Gastrocnemius medialis (tissue), 4 donors: Measurements from ENCODE around the gene TNC. TPM values are rescaled to one million over a fixed set of nuclear protein-coding genes. Genes with fewer than 3 reads are reported as not detected.

Experiments used
- ATAC-seq, 2 donors: fragments of 150-250 bp; one replicate each; pipeline ENCODE4 v1.9.1; 2016
- DNase-seq, 2 donors: peaks; one replicate each; pipeline ENCODE4 v3.0.0-alpha.2; 2019
- H3K27ac ChIP-seq, 4 donors: fragments of 200-600 bp; sonication (generic); 1 replicate in 1 of 4; 2 replicates in 3 of 4; pipeline ENCODE4 v1.5.1; 2016 to 2018; ENCODE audit warnings: mild to moderate bottlenecking in 2 of 4, moderate library complexity in 1 of 4
- H3K27me3 ChIP-seq, 3 donors: fragments of 200-600 bp; sonication (generic) in 2 of 3; 1 replicate in 1 of 3; 2 replicates in 2 of 3; pipeline versions ENCODE4 v1.5.1 to v1.6.0; 2016 to 2019; ENCODE audit warnings: mild to moderate bottlenecking in 1 of 3, moderate library complexity in 1 of 3
- H3K36me3 ChIP-seq, 2 donors: fragments of 200-600 bp; sonication (generic) in 1 of 2; one replicate each; pipeline ENCODE4 v1.5.1; 2017 to 2018
- H3K4me1 ChIP-seq, 2 donors: fragments of 200-600 bp; sonication (generic) in 1 of 2; one replicate each; pipeline ENCODE4 v1.5.1; 2016 to 2017; ENCODE audit warnings: mild to moderate bottlenecking in 2 of 2
- H3K4me3 ChIP-seq, 4 donors: fragments of 200-600 bp; sonication (generic) in 3 of 4; 1 replicate in 1 of 4; 2 replicates in 3 of 4; pipeline ENCODE4 v1.5.1; 2016 to 2019; ENCODE audit warnings: mild to moderate bottlenecking in 2 of 4
- H3K9me3 ChIP-seq, 3 donors: fragments of 200-600 bp; sonication (generic) in 2 of 3; 1 replicate in 1 of 3; 2 replicates in 2 of 3; pipeline ENCODE4 v1.5.1; 2016 to 2019
- POLR2A ChIP-seq, 2 donors: fragments of 450-650 bp; IDR thresholded peaks; one replicate each; pipeline ENCODE4 v1.6.1; 2017; ENCODE audit warnings: antibody characterized with exemption in 2 of 2, mild to moderate bottlenecking in 2 of 2, moderate library complexity in 2 of 2
- in situ Hi-C, 4 donors: fragments of 200-750 bp; cut with MboI; loops; one replicate each; pipeline versions ENCODE4 v1.15.0 to v1.8.0; 2017; ENCODE audit warnings: low sequenced_read_pairs in 4 of 4
- intact Hi-C: fragments of 100-400 bp; cut with DNase I; formaldehyde crosslinking; loops from one replicate; pipeline ENCODE4 v1.15.1; 2023; ENCODE audit warnings: low total_unique reads
- total RNA-seq, 4 donors: library from RNA; depleted of rRNA; stranded (reverse); fragments of >200 nt; gene quantifications; one replicate each; pipeline versions ENCODE4 v1.1.0 to v1.2.3, GENCODE V29; 2016
- TF ChIP-seq, protein P1 (sequence below), 5 experiments: fragments of 450-650 bp in 3 of 5; fragments of 200-600 bp in 2 of 5; sonication (generic) in 2 of 5; IDR thresholded peaks in 4 of 5; conservative IDR thresholded peaks in 1 of 5; 1 replicate in 4 of 5; 2 replicates in 1 of 5; pipeline ENCODE4 v1.5.1; 2016 to 2019; ENCODE audit warnings: antibody characterized with exemption in 5 of 5, mild to moderate bottlenecking in 3 of 5, moderate library complexity in 3 of 5

The TNC gene
- total RNA-seq, 4 donors from 2014 or later: 4.3 to 17.6 (median 10.7) TPM; not detected in 1

DNA sequence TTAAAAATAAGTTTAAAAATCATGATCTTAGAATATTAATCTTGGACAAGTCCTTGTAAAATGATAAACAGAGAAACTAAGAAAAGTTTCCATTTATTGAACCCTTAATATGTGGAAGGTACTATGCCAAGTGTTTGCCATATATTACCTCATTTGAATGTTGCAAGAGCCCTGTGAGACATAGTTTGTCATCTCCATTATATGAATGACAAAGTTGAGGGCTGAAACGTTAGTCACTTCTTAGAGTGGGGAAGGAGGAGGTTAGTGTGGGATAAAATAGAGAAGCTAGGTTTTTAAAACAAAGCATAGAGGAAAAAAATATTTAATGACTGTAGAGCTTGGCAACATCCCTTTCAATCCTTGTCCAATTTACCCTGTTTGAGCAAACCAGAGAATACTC, 2.0 kb downstream of the TNC start:
- in situ Hi-C loops (no loop called here), intact Hi-C loops (no loop called here)
- Histone ChIP-seq H3K27ac (no peak overlapping the region), H3K4me1 (peaks cover 4 to 13% of the 10 kb centered on the region in 2 donors), H3K27me3 (peaks cover 6 to 29% (median 10%) of the 10 kb centered on the region in 3 donors), H3K9me3 (no peaks in the 10 kb centered on the region), H3K36me3 (no peaks in the 10 kb centered on the region), H3K4me3 (no peak overlapping the region)
- TF ChIP-seq, protein P1, sequence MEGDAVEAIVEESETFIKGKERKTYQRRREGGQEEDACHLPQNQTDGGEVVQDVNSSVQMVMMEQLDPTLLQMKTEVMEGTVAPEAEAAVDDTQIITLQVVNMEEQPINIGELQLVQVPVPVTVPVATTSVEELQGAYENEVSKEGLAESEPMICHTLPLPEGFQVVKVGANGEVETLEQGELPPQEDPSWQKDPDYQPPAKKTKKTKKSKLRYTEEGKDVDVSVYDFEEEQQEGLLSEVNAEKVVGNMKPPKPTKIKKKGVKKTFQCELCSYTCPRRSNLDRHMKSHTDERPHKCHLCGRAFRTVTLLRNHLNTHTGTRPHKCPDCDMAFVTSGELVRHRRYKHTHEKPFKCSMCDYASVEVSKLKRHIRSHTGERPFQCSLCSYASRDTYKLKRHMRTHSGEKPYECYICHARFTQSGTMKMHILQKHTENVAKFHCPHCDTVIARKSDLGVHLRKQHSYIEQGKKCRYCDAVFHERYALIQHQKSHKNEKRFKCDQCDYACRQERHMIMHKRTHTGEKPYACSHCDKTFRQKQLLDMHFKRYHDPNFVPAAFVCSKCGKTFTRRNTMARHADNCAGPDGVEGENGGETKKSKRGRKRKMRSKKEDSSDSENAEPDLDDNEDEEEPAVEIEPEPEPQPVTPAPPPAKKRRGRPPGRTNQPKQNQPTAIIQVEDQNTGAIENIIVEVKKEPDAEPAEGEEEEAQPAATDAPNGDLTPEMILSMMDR (IDR thresholded peaks at IDR 0.05 in 4 of 5, conservative IDR thresholded peaks at IDR 0.05 in 1 of 5): no peak
- TF ChIP-seq POLR2A (IDR thresholded peaks at IDR 0.05): no peak
- DNase-seq: no peak
- ATAC-seq: no peak

DNA sequence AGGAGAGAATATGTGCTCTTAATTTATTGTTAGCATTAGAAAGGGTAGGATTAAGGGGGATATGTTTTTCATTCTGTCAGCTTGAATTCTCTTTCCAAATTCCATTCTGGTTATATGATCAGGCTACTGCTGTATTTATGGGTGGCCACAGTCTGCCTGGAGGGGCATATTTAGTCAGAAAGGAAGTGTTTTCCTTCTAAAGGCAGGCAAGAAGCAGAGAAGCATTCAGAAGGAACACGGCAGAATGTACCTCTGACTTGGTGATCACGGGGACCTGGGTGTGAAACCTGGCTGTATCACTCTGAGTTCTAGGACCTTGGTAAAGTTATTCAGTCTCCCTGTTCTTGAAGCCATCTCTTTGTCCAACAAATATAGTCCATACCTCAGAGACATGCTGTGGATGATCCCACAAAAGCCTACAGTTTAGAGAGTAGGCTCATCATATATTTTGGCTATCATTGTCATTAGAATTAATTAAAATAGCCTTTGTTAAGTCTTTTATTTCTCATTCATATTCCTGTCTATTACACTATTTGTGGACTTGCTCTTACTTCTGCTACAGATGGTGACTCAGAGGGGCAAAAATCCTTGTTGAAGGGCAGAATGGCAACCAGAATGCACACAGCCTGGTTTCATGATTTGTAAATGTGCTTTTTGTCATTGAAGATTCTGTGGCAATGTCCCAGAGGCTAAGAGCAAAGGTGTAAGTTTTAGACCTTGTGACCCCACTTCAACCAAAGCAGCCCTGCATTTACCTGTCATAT, 2.7 kb downstream of the TNC start:
- no peaks in the 10 kb centered on the region for H3K36me3 ChIP-seq
- ATAC-seq (no peak), DNase-seq (no peak)
- TF ChIP-seq, protein P1 (IDR thresholded peaks at IDR 0.05 in 4 of 5, conservative IDR thresholded peaks at IDR 0.05 in 1 of 5): no peak
- TF ChIP-seq POLR2A (IDR thresholded peaks at IDR 0.05): no peak
- H3K27me3 ChIP-seq: peaks cover 6 to 29% (median 10%) of the 10 kb centered on the region in 3 donors
- no peak overlapping the region for H3K27ac ChIP-seq
- H3K4me3 ChIP-seq: no peak overlapping the region
- peaks cover 4 to 13% of the 10 kb centered on the region in 2 donors for H3K4me1 ChIP-seq
- H3K9me3 ChIP-seq: no peaks in the 10 kb centered on the region
- in situ Hi-C loops: no loop called here
- intact Hi-C loops: no loop called here

DNA sequence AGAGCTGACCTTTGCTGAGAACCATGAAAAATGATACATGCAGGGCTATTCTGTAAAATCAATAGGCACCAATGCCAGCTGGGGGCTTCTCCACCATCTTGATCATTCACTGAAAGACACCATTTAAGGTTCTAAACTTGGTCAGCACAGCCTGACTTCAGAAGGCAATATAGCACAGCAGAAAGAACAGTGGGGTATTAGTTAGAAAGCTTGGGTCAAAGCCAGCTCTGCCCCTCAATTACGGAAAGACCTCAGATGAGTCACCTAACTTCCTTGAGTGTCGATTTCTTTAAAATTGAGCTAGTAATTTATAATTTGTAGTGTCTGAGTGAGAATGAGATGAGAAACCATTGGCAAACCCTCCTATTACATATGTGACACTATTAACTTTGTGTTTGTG, 3.4 kb downstream of the TNC start:
- H3K4me3 ChIP-seq: no peak overlapping the region
- H3K27me3 ChIP-seq: peaks cover 6 to 29% (median 10%) of the 10 kb centered on the region in 3 donors
- no peaks in the 10 kb centered on the region for H3K9me3 ChIP-seq
- intact Hi-C loops: no loop called here
- H3K4me1 ChIP-seq: peaks cover 4 to 13% of the 10 kb centered on the region in 2 donors
- no peaks in the 10 kb centered on the region for H3K36me3 ChIP-seq
- in situ Hi-C loops: no loop called here
- ATAC-seq (no peak), DNase-seq (no peak)
- TF ChIP-seq POLR2A (IDR thresholded peaks at IDR 0.05): no peak
- TF ChIP-seq, protein P1 (IDR thresholded peaks at IDR 0.05 in 4 of 5, conservative IDR thresholded peaks at IDR 0.05 in 1 of 5): no peak
- no peak overlapping the region for H3K27ac ChIP-seq

DNA sequence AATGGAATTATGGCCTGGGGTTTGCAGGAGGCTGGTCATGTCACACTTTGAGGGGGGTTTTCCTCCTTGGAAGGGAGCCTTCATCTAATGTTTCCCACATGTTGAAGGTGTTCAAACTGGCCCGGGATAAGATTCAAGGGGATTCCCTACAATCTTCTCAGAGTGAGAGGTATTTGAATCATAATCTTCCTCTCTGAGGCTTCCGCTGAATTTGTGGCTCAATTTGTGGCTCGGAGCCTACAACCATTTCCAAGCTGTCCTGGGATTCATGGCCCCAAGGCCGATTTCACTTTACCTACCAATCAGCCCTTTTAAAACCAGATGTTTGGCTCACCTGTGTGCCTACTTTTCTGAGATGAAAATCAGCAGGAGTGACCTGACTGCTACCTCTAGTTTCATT, 3.9 kb downstream of the TNC start:
- TF ChIP-seq, protein P1 (IDR thresholded peaks at IDR 0.05 in 4 of 5, conservative IDR thresholded peaks at IDR 0.05 in 1 of 5): no peak
- TF ChIP-seq POLR2A (IDR thresholded peaks at IDR 0.05): no peak
- no peaks in the 10 kb centered on the region for H3K9me3 ChIP-seq
- in situ Hi-C loops: no loop called here
- intact Hi-C loops: no loop called here
- no peak overlapping the region for H3K27ac ChIP-seq
- no peak for DNase-seq
- no peaks in the 10 kb centered on the region for H3K36me3 ChIP-seq
- H3K4me1 ChIP-seq: peaks cover 4 to 13% of the 10 kb centered on the region in 2 donors
- H3K4me3 ChIP-seq: no peak overlapping the region
- H3K27me3 ChIP-seq: peaks cover 6 to 29% (median 10%) of the 10 kb centered on the region in 3 donors
- ATAC-seq: no peak
